Stimulated activated CD4-positive, alpha-beta T cell treated with anti-CD3 and anti-CD28 coated beads, Interleukin-1b, Interleukin-23, amount 100 ng/mL, for 48 hours (primary cell): Measurements from ENCODE around the gene NVL.

ENCODE experiments used
- DNase-seq: peaks from one replicate; pipeline ENCODE4 v3.0.0-alpha.2; 2020

The NVL gene

DNA sequence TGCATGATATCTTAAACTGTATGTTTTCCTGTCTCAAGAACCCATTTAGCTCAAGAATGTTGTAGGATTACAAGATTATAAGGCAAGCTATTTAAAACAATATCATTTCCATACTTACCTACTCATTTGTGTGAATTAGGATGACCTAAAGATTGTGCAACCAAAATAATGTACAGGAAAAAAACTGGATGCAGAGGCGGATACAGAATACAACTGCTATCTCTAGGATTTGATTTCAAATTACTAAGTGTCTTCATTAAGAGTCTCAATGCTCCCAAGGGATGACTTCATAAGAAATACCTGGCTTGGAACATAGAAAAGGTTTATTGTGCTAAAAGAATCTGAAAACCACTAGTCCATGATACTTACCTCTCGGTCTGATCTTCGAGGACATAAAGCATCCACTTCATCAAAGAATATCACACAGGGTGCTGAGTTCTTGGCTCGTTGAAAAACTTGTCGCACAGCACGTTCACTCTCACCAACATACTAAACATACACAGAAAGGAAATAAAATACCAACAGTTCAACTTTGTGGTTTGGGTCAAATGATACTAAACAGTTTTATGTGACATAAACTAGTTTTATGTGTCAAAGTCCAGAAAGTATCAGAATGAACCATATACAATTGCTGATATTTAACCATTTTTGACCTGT, 54.9 kb downstream of the NVL start:
- DNase-seq, result no peak

DNA sequence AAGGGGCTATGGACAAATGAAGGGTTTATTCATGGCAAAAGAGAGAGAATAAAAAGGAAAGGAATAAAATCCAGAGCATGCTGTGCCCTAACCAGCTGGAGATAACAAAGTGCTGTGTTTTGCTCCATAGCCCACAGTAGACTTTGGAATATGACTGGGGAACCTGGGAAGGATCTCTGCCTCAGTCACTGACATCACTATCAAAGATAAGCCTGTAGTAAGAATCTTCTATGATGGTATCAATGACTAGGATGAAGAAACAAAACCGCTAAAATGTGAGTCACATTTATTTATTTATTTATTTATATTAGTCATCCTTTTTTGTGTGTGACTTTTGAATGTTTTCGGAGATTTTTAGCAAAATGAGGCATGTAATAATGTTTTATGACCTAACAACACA, 56.3 kb downstream of the NVL start:
- no peak for DNase-seq

DNA sequence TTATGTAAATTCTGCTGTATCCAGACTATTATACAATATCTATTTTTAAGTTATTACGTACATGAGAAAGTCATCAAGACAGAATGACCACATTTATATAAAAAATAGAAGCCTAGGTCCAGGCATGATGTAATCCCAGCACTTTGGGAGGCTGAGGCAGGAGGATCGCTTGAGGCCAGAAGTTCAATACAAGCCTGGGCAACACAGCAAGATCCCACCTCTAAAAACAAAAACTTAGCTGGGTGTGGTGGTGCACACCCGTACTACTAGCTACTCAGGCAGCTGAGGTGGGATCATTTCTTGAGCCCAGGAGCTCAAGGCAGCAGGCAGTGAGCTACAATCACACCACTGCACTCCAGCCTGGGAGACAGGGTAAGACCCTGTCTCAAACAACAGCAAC, 58.9 kb downstream of the NVL start:
- no peak for DNase-seq

DNA sequence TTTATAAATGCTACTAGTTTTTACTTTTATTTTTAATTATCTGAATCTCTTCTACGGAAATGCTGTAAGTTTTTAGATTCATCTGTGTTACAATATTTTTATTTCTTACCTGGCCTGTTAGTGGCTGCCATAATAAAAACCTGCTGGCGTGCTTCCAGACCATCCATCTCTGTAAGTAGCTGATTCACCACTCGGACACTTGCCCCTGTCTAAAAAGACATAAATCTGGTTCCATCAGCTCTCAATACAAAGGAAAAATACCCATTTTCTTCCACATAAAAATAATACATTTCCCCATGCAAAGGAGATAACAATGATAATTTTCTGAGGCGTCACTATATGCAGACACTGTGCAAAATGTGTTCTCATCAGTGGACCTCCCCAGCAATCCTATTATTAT, 62.0 kb downstream of the NVL start:
- DNase-seq, result no peak

DNA sequence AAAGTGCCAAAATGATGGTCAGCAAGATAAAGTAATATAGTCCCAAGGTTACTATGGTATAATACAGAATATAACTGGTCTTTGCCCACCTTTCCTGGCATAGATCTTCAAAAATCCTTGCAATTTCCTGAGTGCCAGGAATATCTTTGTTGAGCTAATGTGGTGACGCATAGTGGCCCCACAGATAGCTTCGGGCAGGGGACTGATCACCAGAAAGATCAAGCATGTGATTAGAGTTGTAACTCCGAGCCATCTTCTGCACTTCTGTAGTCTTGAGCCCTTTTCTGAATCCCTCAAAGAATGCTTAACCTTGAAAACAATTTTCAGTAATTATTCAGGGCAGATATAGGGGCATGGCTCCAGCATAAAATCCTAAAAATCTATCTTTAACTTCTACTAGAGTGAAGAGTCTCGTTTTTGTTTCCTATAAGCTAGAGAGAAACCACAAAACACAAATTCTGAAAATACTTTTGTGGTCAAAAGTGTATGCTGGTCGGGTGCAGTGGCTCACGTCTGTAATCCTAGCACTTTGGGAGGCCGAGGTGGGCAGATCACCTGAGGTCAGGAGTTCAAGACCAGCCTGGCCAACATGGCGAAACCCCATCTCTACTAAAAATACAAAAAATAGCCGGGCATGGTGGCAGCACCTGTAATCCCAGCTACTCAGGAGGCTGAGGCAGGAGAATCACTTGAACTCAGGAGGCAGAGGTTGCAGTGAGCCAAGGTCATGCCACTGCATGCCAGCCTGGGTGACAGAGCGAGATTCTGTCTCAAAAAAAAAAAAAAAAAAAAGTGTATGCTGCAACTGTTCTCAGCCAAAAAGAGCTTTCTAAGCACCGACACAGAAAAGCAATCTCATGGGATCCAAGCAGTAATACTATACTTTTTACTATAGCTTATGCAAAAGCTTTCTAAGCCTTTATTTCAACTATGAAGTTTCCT, 62.8 kb downstream of the NVL start:
- DNase-seq, result no peak

DNA sequence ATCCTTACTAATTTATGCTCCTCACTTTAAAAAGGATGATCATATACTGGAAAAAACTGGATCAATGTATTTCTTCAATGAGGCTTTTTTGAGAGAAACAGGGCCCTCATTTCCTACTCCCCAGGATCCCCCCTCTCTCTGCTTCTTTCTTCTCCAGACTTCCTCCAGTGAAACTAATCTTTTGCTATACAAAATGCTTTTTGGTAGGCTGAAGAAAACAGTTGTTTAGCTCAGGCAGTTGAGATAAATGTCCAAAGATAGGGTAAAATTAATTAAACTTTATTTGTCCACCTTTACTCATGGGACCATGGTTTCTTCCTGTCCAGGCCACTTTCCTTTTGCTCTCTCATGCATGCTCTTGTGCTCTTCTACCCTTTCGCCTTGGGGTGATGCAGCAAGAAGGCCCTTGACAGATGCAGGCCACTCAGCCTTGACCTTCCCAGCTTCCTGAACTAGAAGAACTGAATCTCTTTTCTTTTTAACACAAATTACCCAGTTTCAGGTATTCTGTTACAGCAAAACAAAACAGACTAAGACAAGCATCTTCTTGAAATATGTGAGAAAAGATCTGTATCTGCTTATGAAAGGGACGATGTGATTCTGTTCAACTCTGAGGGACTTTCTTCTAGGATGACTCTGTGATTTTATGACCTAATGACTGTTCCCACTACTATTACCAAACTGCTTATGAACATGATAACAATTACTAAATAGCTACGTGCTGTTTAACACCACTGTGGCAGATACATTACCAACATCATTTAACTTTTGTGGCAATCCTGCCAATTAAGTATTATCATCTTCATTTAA, 63.7 kb downstream of the NVL start:
- DNase-seq, result no peak

DNA sequence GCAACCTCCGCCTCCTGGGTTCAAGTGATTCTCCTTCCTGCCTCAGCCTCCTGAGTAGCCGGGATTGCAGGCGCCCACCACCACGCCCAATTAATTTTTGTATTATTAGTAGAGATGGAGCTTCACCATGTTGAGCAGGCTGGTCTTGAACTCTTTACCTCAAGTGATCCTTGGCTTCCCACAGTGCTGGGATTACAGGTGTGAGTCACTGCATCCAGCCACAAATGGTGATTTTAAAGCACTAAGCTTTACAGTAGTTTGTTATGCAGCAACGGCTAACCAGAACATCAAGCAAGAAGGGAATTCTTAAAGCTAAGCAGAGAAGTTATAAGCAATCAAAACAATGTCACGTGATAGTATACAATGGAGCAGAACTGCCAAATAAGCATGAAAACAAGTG, 65.7 kb downstream of the NVL start:
- DNase-seq, result no peak

DNA sequence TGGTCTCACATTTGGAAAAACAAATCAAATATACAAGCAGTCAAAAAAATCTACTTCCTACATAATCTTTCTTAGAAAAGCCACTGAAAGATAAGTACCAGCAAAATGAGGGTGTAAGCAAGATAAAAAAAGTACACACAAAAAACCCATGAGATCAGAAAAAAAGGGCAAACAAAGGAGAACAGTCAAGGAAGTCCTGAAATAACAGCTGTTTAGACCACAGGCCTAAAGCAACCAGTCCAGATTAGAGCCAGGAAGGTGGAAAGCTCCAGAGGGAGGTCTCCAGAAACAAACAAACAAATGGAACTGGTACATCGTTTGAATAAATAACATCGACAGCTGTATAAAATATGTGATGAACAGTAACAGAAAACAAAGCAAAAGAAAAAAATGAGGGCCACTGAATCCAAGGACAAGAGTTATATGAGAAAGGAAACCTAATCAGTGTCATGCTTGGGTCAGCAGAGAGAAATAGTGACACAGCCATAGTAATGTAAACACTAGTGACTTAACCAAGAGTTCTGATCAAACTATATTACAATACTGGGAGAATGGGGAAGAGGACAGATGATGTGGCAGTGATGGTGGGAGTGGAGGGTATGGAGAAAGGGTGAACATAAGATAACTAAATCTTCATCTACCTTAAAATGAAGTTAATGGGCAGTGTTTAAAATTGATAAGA, 67.5 kb downstream of the NVL start:
- no peak for DNase-seq

DNA sequence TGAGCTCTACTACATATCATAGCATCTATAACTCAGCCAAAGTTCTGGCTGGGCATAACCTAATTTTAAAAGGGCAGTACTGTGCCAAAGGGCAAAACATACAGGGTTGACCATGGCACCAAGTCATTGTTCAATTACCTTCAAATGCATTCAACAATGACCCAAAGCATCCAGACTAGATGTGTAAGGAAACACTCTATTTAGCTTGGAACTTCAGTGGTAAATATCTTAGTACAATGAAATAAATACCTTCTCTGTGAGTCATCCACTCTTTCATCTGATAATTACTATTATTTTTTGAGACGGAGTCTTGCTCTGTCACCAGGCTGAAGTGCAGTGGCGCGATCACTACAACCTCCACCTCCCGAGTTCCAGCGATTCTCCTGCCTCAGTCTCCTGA, 70.0 kb downstream of the NVL start:
- DNase-seq, result no peak

DNA sequence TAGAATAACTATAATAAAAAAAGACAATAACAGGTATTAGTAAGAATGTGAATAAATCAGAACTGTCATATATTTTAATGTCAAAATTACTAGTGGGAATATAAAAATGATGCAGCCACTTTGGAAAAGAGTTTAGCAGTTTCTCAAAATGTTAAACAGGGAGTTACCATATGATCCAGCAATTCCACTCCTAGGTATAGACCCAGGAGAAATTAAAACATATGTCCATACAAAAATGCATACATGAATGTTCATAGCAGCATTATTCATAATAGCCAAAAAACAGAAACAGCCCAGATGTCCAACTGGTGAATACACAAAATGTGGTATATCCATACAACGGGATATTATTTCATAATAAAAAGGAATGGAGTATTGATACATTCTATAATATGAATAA, 71.6 kb downstream of the NVL start:
- DNase-seq, result no peak

DNA sequence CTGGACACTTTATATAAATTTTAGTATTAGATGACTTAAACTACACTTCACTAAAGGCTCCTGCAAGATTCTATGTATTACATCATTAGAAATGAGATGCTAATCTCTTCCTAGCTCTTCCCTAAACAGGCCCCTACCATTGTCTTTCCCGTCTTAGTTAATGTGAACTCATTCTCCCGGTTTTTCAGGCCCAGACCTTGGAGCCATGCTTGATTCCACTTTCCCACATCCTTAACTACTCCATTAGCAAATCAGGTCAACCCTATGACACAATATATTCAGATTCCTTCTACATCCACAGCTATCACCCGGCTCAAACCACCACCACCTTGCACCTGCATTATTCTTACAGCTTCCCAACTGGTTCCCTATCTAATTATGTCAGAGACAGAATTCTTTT, 73.3 kb downstream of the NVL start:
- no peak for DNase-seq

DNA sequence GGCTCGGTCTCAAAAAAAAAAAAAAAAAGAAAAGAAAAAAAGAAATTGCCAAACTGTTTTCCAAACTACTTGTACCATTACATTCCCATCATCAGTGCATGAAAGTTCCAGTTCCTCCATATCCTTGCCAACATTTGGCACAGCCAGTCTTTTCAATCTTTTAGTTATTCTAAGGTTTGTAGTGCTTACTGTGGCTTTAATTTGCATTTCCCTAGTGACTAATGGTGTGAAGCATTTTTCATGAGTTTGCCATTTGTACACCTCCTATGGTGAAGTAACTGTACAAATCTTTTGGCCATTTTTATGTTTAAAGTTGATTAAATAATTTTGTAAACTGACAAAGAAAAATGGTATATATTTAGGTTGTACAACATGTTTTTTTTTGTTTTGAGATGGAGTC, 76.3 kb downstream of the NVL start:
- no peak for DNase-seq

DNA sequence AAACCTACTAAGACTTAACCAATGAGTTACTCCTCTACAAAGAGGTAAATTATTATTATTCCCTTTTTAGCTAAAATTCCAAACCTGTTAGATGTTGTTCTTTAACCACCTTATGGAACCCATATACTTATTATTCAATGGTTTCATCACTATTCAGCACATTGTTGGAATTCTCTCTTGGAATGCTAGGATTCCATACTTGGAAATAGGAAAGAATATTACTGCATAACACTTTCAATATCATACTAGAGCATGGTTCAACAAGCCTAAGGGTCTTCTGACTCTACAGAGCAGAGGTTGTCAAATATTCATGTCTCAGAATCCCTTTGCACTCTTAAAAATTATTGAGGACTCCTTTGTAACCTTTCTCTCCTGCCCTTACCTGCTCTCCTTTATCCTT, 77.5 kb downstream of the NVL start:
- DNase-seq, result no peak

DNA sequence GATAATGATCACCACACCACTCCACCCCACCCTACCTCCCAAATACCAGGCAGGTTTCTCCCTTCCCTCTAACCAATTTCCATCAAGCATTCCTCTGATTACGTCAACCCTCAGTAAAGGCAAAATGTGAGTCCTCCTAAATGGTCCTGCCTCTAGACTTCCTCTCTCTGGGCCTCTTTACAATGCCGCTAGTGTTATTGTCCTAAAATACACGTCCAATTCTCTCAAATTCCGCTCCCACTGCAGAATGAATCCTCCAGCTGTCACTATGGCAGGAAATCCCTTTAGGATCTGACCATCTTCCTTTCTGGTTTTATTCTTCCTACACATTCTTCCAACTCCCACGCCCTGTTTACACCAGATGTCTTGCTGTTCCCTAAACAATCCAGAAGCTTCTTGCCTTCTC, 78.2 kb downstream of the NVL start:
- DNase-seq, result no peak

DNA sequence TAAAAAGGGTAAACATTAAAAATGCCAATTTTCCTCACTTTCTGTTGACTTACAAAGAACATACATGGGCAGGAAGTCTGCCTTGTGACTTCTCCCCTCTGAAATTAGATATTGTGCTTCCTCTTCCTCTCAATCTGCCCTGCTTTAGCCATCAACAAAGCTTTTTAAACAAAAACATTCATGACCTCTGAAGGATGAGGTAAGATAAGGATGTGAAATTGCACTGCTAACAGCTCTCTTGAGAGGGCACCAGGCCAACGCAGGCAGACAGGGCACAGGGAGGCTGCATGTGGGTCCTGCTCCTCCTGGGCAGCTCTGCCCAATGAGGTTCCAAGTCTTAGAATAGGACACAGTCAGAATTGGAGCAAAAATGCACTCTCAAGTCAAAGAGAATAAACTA, 84.8 kb downstream of the NVL start:
- DNase-seq, result no peak

DNA sequence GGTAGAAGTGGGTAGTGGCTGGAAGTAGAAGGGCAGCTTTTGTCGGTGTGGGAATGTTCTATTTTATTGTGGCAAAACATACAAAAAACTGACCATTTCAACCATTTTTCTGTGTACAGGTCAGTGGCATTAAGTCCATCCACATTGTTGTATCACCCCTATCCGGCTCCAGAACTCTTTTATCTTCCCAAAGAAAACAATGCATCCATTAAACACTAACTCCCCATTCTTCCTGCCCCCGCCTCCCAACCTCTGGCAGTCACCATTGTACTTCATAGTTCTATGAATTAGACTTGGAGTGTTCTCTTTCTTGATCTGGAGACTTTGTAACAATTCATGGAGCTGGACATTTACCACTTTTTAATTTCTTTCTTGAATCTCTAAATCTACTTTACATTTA, 91.2 kb downstream of the NVL start:
- no peak for DNase-seq

DNA sequence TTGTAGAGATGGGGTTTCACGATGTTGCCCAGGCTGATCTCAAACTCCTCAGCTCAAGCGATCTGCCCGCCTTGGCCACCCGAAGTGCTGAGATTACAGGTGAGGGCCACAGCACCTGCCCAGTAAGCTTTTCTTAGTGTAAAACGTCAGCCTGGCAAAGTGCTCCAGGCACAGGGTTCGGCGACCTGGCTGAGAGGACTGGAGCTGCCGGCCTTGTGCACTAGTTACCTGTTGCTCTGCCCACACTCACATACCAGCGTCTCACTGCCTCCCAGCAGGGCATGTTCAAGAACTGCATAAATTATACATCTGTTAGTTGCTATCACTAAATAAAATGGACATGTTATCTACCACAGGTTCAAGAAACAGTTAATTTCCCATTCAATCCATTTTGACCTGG, 91.8 kb downstream of the NVL start:
- no peak for DNase-seq

DNA sequence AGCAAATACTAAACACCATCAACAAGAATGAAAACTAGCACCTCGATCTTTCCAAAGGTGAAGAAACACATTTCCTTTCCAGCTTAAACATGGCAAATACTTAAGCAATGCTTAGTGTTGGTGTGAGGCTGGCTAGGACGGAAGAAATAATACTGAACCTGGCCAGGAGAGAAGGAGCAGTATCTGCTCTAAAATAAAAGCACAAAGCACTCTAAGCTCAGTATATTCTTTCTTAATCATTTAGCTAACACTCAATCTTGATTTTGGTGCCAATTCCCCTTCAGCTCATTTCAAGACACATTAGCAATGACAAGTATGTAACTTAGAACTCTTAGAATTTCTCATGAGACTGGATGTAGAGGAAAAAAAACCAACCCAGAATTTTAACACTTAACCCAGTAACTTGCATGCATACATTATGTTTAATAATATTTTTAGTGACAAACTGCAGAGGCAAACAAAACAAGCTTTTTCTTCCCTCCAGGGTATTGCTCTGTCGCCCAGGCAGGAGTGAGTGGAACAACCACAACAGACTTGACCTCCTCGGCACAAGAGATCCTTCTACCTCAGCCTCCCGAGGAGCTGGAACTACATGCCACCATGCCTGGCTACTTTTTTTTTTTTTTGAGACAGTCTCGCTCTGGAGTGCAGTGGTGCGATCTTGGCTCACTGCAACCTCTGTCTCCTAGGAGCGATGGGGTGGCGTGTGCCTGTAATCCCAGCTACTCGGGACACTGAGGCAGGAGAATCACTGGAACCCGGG, 92.7 kb downstream of the NVL start:
- DNase-seq, result no peak

DNA sequence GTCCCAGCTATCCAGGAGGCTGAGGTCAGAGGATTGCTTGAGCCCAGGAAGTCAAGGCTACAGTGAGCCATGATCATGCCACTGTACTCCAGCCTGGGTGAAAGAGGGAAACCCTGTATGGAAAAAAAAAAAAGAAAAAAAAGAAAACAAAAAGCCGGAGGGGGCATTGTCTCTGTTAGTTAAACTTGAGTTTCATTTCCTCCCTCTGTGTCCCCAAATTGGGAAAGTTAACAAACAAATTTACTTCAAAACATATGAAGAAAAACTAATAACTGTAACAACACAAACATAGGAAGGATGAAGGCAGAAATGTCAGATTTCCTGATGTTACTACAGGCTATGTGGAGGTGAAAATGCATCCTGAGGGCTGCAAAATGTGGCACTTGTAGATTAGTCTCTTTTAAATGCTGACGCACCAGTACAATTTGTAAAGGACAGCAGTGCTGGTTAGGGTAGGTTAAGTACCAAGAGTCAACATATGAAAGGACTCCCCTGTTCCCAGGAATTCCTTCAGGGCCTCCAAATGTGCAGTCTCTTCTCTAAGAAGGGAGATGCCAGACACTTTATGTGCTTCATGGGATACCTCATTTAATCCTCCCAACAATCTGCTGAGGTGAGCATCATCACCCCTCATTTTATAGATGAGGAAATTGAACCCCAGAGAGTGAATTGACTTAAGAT, 94.0 kb downstream of the NVL start:
- DNase-seq, result no peak

DNA sequence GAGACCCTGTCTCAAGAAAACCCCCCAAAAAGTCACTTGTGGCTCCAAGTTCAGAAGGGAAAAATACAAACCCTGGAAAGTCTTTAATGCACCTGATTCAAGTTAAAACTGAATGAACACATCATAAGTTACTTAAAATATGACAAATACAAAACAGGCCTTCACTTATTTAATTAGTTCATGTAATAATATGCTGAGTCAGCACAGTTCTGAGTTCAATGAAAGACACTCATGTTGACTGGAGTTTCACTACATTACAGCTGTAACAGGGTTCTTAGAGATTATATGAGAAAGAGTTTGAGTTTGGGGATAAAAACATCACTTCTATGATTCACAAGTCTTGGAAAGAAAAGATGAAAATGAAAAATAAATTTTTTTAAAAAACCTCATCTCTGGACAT, 96.0 kb downstream of the NVL start:
- no peak for DNase-seq

DNA sequence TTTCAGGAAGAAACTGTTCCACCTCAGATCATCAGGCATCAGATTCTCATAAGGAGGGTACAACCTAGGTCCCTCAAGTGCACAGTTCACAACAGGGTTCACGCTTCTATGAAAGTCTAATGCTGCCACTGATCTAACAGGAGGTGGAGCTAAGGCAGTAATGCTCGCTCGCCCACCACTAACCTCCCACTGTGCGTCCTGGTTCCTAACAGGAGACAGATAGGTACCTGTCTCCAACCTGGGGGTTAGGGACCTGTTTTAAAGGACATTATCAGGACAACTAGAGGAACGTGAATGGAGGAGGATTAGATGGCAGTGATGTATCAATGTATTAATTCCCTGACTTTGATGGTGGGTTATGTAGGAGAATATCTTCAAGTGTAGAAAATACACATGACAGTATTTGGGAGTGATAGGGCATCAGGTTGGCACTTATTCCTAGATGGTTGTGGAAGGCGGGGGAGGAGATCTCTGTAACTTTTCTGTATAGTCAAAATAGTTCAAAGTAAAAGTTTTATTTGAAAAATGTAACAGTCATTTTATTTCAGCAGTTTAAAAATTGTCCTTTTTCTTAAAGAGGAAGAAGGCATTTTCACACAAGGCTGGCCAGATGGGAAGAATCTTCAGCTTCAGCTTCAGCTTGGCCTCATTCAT, 103.0 kb downstream of the NVL start:
- DNase-seq, result no peak
